Measurements from ENCODE around the gene PCDHGA5. TPM values are rescaled to one million over a fixed set of nuclear protein-coding genes. Genes with fewer than 3 reads are reported as not detected.
A peak's percentile ranks its signal among the peaks of the same experiment; 100 is the strongest.
"Not testable (repeated sequence)": the region's sequence is repeated elsewhere in the genome, so short reads cannot be mapped to it uniquely, and the experiment has no call there.

Gene PCDHGA5
- 0.04 TPM for polyA plus RNA-seq (2013, experiment 1 of 2)
- 0.04 TPM for polyA plus RNA-seq (2013, experiment 2 of 2)

GRCh38 chr5:141363952-141364660, at the start of gene PCDHGA5:
Gene PCDHGA5, plus strand, starts transcription at chr5:141364162. Its CDS starts 169 bp downstream, at chr5:141364331.
- Histone ChIP-seq H4K8ac (ENCODE audit: low read length) (no peak within 1 kb of the TSS), H2BK120ac (ENCODE audit: low read depth, low read length) (no peak within 1 kb of the TSS), H3K4me1 (ENCODE audit: control insufficient read depth, insufficient read depth, low read depth, low read length) (no peaks in the 10 kb centered on the region), H3K4me3 (ENCODE audit: insufficient read depth in 1 of 2, low read depth in 1 of 2, low read length in 2 of 2) (peak within 1 kb of the TSS in 1 of 2 experiments; percentile 38), H2AFZ (ENCODE audit: low read depth, low read length) (no peak within 1 kb of the TSS), H2AK5ac (ENCODE audit: low read length, severe bottlenecking) (no peak within 1 kb of the TSS), H3K14ac (ENCODE audit: low read length in 2 of 2) (no peak within 1 kb of the TSS), H3K4me2 (ENCODE audit: low read length, poor library complexity, severe bottlenecking) (no peak within 1 kb of the TSS), H3K4ac (ENCODE audit: low read depth in 1 of 2, low read length in 2 of 2) (no peak within 1 kb of the TSS), H3K23ac (ENCODE audit: low read length in 2 of 2) (no peak within 1 kb of the TSS), H3K18ac (ENCODE audit: low read depth in 1 of 2, low read length in 2 of 2) (no peak within 1 kb of the TSS), H3K9me3 (ENCODE audit: control insufficient read depth, low read length) (peaks cover 62% of the 10 kb centered on the region), H3K9ac (ENCODE audit: low read length) (no peak within 1 kb of the TSS), H3K27me3 (ENCODE audit: control insufficient read depth in 1 of 2, insufficient read depth in 1 of 2, low read length in 2 of 2) (no peaks in the 10 kb centered on the region), H2BK5ac (ENCODE audit: low read depth, low read length, poor library complexity, severe bottlenecking) (no peak within 1 kb of the TSS), H2BK15ac (ENCODE audit: low read depth, poor library complexity, severe bottlenecking) (no peak within 1 kb of the TSS), H3K27ac (ENCODE audit: low read length, poor library complexity, severe bottlenecking) (no peak within 1 kb of the TSS), H3K79me1 (replicated peaks; ENCODE audit: low read length, poor library complexity, severe bottlenecking) (no peaks in the 10 kb centered on the region), H4K91ac (ENCODE audit: low read length) (no peak within 1 kb of the TSS), H2BK12ac (ENCODE audit: low read length in 2 of 2) (no peak within 1 kb of the TSS), H3K36me3 (ENCODE audit: control insufficient read depth in 1 of 2, insufficient read depth in 2 of 2, low read depth in 1 of 2, low read length in 2 of 2) (no peaks in the 10 kb centered on the region)
- 94% methylated on average over 33 of the region's 34 CpGs for WGBS
- DNase-seq = no peak

DNA sequence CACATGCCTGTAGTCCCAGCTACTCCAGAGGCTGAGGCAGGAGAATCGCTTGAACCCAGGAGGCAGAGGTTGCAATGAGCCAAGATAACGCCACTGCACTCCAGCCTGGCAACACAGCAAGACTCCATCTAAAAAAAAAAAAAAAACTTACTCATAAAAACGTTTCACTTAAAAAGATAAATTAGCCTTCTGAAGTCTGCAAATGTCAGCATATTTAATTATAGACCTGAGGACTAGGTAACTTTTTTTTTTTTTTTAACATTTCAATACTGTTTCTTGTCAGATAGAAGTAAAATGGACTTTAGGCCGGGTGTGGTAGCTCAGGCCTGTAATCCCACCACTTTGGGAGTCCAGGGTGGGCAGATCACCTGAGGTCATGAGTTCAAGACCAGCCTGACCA, 47.0 kb upstream of the PCDHGA5 start:
- H4K91ac ChIP-seq (ENCODE audit: low read length); H2BK5ac ChIP-seq (ENCODE audit: low read depth, low read length, poor library complexity, severe bottlenecking); H3K4me2 ChIP-seq (ENCODE audit: low read length, poor library complexity, severe bottlenecking); DNase-seq; H3K4ac ChIP-seq (ENCODE audit: low read depth in 1 of 2, low read length in 2 of 2); H3K27me3 ChIP-seq (ENCODE audit: control insufficient read depth in 1 of 2, insufficient read depth in 1 of 2, low read length in 2 of 2); H2BK12ac ChIP-seq (ENCODE audit: low read length in 2 of 2); H4K8ac ChIP-seq (ENCODE audit: low read length); H2AFZ ChIP-seq (ENCODE audit: low read depth, low read length); H3K27ac ChIP-seq (ENCODE audit: low read length, poor library complexity, severe bottlenecking); H3K4me1 ChIP-seq (ENCODE audit: control insufficient read depth, insufficient read depth, low read depth, low read length); H3K23ac ChIP-seq (ENCODE audit: low read length in 2 of 2); H3K14ac ChIP-seq (ENCODE audit: low read length in 2 of 2); H2AK5ac ChIP-seq (ENCODE audit: low read length, severe bottlenecking); H3K9ac ChIP-seq (ENCODE audit: low read length); H2BK15ac ChIP-seq (ENCODE audit: low read depth, poor library complexity, severe bottlenecking); H3K18ac ChIP-seq (ENCODE audit: low read depth in 1 of 2, low read length in 2 of 2); H2BK120ac ChIP-seq (ENCODE audit: low read depth, low read length): not testable (repeated sequence)
- H3K79me1 ChIP-seq (replicated peaks; ENCODE audit: low read length, poor library complexity, severe bottlenecking) = peaks cover 18% of the 10 kb centered on the region
- H3K9me3 ChIP-seq (ENCODE audit: control insufficient read depth, low read length) = peaks cover 86% of the 10 kb centered on the region
- H3K4me3 ChIP-seq (ENCODE audit: insufficient read depth in 1 of 2, low read depth in 1 of 2, low read length in 2 of 2) = peak overlapping the region in 1 of 2 experiments; percentile 59
- 99% methylated on average over 3 of the region's 4 CpGs for WGBS
- peaks cover 19 to 56% of the 10 kb centered on the region in 2 experiments for H3K36me3 ChIP-seq (ENCODE audit: control insufficient read depth in 1 of 2, insufficient read depth in 2 of 2, low read depth in 1 of 2, low read length in 2 of 2)

DNA sequence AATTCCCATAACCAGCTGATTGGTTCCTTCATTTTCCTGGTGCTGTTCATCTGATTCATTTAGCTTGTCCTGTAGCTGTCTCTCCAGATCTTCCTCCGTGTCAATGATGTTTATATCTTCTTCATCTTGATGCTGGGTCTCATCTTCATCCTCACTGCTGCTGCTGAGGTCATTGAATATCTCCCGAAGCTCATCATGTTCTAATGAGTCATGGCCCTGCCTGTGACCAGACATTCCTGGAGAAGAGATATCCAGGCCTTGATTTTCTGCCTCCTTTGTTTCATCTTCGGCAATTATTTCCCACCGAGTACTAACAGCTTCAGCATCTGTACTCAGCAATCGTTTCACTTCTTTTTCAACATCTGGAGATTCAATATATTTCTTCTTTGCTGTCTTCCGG, 44.8 kb upstream of the PCDHGA5 start:
- Histone ChIP-seq H3K27ac (ENCODE audit: low read length, poor library complexity, severe bottlenecking) (no peak overlapping the region), H3K23ac (ENCODE audit: low read length in 2 of 2) (no peak overlapping the region), H3K4ac (ENCODE audit: low read depth in 1 of 2, low read length in 2 of 2) (no peak overlapping the region), H3K18ac (ENCODE audit: low read depth in 1 of 2, low read length in 2 of 2) (no peak overlapping the region), H4K91ac (ENCODE audit: low read length) (no peak overlapping the region), H3K4me2 (ENCODE audit: low read length, poor library complexity, severe bottlenecking) (no peak overlapping the region), H2AFZ (ENCODE audit: low read depth, low read length) (no peak overlapping the region), H4K8ac (ENCODE audit: low read length) (no peak overlapping the region), H2BK5ac (ENCODE audit: low read depth, low read length, poor library complexity, severe bottlenecking) (no peak overlapping the region), H3K79me1 (replicated peaks; ENCODE audit: low read length, poor library complexity, severe bottlenecking) (peaks cover 15% of the 10 kb centered on the region), H2BK120ac (ENCODE audit: low read depth, low read length) (no peak overlapping the region), H2BK12ac (ENCODE audit: low read length in 2 of 2) (no peak overlapping the region), H3K4me1 (ENCODE audit: control insufficient read depth, insufficient read depth, low read depth, low read length) (no peaks in the 10 kb centered on the region), H2AK5ac (ENCODE audit: low read length, severe bottlenecking) (no peak overlapping the region), H3K14ac (ENCODE audit: low read length in 2 of 2) (no peak overlapping the region), H2BK15ac (ENCODE audit: low read depth, poor library complexity, severe bottlenecking) (no peak overlapping the region), H3K9ac (ENCODE audit: low read length) (no peak overlapping the region), H3K36me3 (ENCODE audit: control insufficient read depth in 1 of 2, insufficient read depth in 2 of 2, low read depth in 1 of 2, low read length in 2 of 2) (peaks cover 16 to 46% of the 10 kb centered on the region in 2 experiments), H3K9me3 (ENCODE audit: control insufficient read depth, low read length) (peaks cover 64% of the 10 kb centered on the region), H3K27me3 (ENCODE audit: control insufficient read depth in 1 of 2, insufficient read depth in 1 of 2, low read length in 2 of 2) (no peaks in the 10 kb centered on the region), H3K4me3 (ENCODE audit: insufficient read depth in 1 of 2, low read depth in 1 of 2, low read length in 2 of 2) (peak overlapping the region in 1 of 2 experiments; percentile 92)
- WGBS = 88% methylated on average over 6 of the region's 6 CpGs
- no peak for DNase-seq

GRCh38 chr5:141319699-141320098, 44.3 kb upstream of the PCDHGA5 start:
- Histone ChIP-seq H3K9ac (ENCODE audit: low read length) (peak overlapping the region; percentile 98), H4K8ac (ENCODE audit: low read length) (no peak overlapping the region), H4K91ac (ENCODE audit: low read length) (no peak overlapping the region), H2BK5ac (ENCODE audit: low read depth, low read length, poor library complexity, severe bottlenecking) (no peak overlapping the region), H3K4me1 (ENCODE audit: control insufficient read depth, insufficient read depth, low read depth, low read length) (no peaks in the 10 kb centered on the region), H3K4me2 (ENCODE audit: low read length, poor library complexity, severe bottlenecking) (peak overlapping the region; percentile 48), H3K36me3 (ENCODE audit: control insufficient read depth in 1 of 2, insufficient read depth in 2 of 2, low read depth in 1 of 2, low read length in 2 of 2) (peaks cover 16 to 42% of the 10 kb centered on the region in 2 experiments), H3K18ac (ENCODE audit: low read depth in 1 of 2, low read length in 2 of 2) (no peak overlapping the region), H3K27me3 (ENCODE audit: control insufficient read depth in 1 of 2, insufficient read depth in 1 of 2, low read length in 2 of 2) (no peaks in the 10 kb centered on the region), H3K4me3 (ENCODE audit: insufficient read depth in 1 of 2, low read depth in 1 of 2, low read length in 2 of 2) (peak overlapping the region in 1 of 2 experiments; percentile 92), H3K23ac (ENCODE audit: low read length in 2 of 2) (no peak overlapping the region), H3K4ac (ENCODE audit: low read depth in 1 of 2, low read length in 2 of 2) (no peak overlapping the region), H3K14ac (ENCODE audit: low read length in 2 of 2) (no peak overlapping the region), H3K79me1 (replicated peaks; ENCODE audit: low read length, poor library complexity, severe bottlenecking) (peaks cover 14% of the 10 kb centered on the region), H3K9me3 (ENCODE audit: control insufficient read depth, low read length) (peaks cover 59% of the 10 kb centered on the region), H2BK120ac (ENCODE audit: low read depth, low read length) (no peak overlapping the region), H2AFZ (ENCODE audit: low read depth, low read length) (no peak overlapping the region), H2AK5ac (ENCODE audit: low read length, severe bottlenecking) (no peak overlapping the region), H2BK15ac (ENCODE audit: low read depth, poor library complexity, severe bottlenecking) (no peak overlapping the region), H3K27ac (ENCODE audit: low read length, poor library complexity, severe bottlenecking) (no peak overlapping the region), H2BK12ac (ENCODE audit: low read length in 2 of 2) (no peak overlapping the region)
- no peak for DNase-seq
- WGBS = 69% methylated on average over 5 of the region's 5 CpGs
